ENCODE measurements around the gene OSTM1.

DNA sequence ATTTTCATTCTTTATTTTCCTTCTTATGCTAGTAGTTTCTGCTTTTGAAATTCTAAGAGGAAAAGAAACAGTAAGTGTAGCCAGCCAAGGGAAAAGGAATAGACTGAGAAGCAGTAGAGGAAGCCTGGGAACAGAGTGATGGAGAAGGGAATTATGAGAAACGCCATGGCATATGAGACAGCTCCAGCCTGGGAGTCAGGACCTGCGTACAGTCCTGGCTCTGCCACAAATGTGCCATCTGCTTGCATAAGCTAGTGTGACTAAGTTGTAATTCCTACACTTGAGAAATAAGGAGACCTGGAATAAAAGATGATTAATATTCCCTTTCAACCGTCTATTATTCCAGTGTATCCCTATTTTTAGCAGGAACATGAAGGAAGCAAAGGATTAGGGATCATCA, 47.5 kb downstream of the OSTM1 start:
- TF ChIP-seq, protein P1, sequence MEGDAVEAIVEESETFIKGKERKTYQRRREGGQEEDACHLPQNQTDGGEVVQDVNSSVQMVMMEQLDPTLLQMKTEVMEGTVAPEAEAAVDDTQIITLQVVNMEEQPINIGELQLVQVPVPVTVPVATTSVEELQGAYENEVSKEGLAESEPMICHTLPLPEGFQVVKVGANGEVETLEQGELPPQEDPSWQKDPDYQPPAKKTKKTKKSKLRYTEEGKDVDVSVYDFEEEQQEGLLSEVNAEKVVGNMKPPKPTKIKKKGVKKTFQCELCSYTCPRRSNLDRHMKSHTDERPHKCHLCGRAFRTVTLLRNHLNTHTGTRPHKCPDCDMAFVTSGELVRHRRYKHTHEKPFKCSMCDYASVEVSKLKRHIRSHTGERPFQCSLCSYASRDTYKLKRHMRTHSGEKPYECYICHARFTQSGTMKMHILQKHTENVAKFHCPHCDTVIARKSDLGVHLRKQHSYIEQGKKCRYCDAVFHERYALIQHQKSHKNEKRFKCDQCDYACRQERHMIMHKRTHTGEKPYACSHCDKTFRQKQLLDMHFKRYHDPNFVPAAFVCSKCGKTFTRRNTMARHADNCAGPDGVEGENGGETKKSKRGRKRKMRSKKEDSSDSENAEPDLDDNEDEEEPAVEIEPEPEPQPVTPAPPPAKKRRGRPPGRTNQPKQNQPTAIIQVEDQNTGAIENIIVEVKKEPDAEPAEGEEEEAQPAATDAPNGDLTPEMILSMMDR (IDR thresholded peaks at IDR 0.05; ENCODE audit: poor library complexity, severe bottlenecking) = no peak
- TF ChIP-seq EZH2 (IDR thresholded peaks at IDR 0.05; ENCODE audit: borderline replicate concordance, insufficient read depth, low read length, poor library complexity, severe bottlenecking) = no peak
- TF ChIP-seq TAF1 (IDR thresholded peaks at IDR 0.05; ENCODE audit: low read depth) = no peak
- TF ChIP-seq RAD21 (conservative IDR thresholded peaks at IDR 0.05) = no peak
- TF ChIP-seq REST (IDR thresholded peaks at IDR 0.05; ENCODE audit: borderline replicate concordance) = no peak
- no peak for TF ChIP-seq POLR2AphosphoS5 (IDR thresholded peaks at IDR 0.05)
- no peak for TF ChIP-seq EP300 (conservative IDR thresholded peaks at IDR 0.05; ENCODE audit: poor library complexity, severe bottlenecking)
- no peak for TF ChIP-seq SMC3 (conservative IDR thresholded peaks at IDR 0.05; ENCODE audit: poor library complexity)
- no peak for TF ChIP-seq MXI1 (conservative IDR thresholded peaks at IDR 0.05; ENCODE audit: poor library complexity, severe bottlenecking)

All from neural cell (in vitro differentiated cells).